Measurements from ENCODE around the gene CDH5.

The CDH5 gene

GRCh38 chr16:66437391-66437945, 71.0 kb downstream of the CDH5 start:
- H3K4me3 ChIP-seq (replicated peaks in 1 of 2; ENCODE audit: low read depth in 2 of 2, low read length in 2 of 2) = no peak overlapping the region
- no peak for DNase-seq (ENCODE audit: low read depth in 2 of 2)
- TF ChIP-seq, protein P1, sequence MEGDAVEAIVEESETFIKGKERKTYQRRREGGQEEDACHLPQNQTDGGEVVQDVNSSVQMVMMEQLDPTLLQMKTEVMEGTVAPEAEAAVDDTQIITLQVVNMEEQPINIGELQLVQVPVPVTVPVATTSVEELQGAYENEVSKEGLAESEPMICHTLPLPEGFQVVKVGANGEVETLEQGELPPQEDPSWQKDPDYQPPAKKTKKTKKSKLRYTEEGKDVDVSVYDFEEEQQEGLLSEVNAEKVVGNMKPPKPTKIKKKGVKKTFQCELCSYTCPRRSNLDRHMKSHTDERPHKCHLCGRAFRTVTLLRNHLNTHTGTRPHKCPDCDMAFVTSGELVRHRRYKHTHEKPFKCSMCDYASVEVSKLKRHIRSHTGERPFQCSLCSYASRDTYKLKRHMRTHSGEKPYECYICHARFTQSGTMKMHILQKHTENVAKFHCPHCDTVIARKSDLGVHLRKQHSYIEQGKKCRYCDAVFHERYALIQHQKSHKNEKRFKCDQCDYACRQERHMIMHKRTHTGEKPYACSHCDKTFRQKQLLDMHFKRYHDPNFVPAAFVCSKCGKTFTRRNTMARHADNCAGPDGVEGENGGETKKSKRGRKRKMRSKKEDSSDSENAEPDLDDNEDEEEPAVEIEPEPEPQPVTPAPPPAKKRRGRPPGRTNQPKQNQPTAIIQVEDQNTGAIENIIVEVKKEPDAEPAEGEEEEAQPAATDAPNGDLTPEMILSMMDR (IDR thresholded peaks at IDR 0.05; ENCODE audit: low read depth, low read length) = no peak

DNA sequence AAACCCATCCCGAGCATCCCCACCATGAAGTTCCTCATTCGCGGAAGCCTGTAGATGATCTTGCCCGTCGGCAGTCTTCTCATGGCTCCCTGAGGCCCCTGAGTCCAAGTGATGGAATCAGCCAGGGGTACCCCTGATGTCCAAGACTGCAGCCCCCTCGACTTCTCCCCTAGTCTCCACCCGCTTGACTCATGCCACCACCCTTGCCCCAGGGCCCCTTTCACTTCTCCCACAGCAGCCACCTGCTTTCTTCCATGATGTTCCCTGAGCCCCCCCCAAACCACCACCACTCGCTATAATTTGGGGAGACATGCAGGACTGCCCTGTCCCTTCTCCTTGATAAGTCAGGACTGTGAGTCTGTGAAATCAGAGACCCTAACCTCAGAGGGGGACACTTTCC, 72.0 kb downstream of the CDH5 start:
- H3K4me3 ChIP-seq (replicated peaks in 1 of 2; ENCODE audit: low read depth in 2 of 2, low read length in 2 of 2) = no peak overlapping the region
- TF ChIP-seq, protein P1 (IDR thresholded peaks at IDR 0.05; ENCODE audit: low read depth, low read length) = no peak
- no peak for DNase-seq (ENCODE audit: low read depth in 2 of 2)

DNA sequence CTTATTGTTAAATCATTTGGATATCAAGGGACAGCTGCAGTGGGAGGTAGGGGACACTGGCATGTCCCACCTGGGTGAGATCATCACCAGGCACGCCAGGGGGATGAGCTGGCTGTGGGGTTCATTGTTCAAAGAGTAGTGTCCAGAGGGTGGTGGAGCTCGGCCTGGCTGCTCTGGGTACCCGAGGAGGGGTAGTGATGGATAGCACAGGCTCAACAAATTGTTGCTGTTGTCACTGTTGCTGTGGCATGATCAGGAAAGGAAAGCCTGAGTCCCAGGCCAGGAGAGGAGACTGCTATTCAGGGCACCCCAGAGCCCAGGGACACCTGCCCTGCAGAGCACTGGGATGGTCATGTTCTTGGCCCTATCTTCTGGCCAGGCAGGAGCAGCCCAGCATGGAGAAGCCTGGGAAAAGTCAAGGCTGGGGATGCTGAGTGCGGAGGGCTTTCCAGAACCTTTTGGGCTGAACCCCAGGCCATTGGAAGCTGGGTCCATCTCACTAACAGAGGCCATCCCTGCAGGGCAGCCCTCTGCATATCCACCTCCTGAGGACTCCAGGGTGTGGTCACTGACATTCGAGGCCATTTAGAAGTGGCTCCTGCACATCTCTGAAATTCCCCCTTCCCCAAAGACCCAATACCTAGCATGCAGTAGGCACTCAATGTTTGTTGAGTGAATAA, 72.7 kb downstream of the CDH5 start:
- H3K4me3 ChIP-seq (replicated peaks in 1 of 2; ENCODE audit: low read depth in 2 of 2, low read length in 2 of 2) = no peak overlapping the region
- no peak for DNase-seq (ENCODE audit: low read depth in 2 of 2)
- TF ChIP-seq, protein P1 (IDR thresholded peaks at IDR 0.05; ENCODE audit: low read depth, low read length) = no peak

GRCh38 chr16:66440271-66440802, 73.8 kb downstream of the CDH5 start:
- DNase-seq (ENCODE audit: low read depth in 2 of 2) = no peak
- no peak overlapping the region for H3K4me3 ChIP-seq (replicated peaks in 1 of 2; ENCODE audit: low read depth in 2 of 2, low read length in 2 of 2)
- TF ChIP-seq, protein P1 (IDR thresholded peaks at IDR 0.05; ENCODE audit: low read depth, low read length) = no peak

- H3K4me3 ChIP-seq (replicated peaks in 1 of 2; ENCODE audit: low read depth in 2 of 2, low read length in 2 of 2) = no peak overlapping the region
- TF ChIP-seq, protein P1 (IDR thresholded peaks at IDR 0.05; ENCODE audit: low read depth, low read length) = no peak
- DNase-seq (ENCODE audit: low read depth in 2 of 2) = no peak
Measured at GRCh38 chr16:66440970-66441369, 74.5 kb downstream of the CDH5 start.

DNA sequence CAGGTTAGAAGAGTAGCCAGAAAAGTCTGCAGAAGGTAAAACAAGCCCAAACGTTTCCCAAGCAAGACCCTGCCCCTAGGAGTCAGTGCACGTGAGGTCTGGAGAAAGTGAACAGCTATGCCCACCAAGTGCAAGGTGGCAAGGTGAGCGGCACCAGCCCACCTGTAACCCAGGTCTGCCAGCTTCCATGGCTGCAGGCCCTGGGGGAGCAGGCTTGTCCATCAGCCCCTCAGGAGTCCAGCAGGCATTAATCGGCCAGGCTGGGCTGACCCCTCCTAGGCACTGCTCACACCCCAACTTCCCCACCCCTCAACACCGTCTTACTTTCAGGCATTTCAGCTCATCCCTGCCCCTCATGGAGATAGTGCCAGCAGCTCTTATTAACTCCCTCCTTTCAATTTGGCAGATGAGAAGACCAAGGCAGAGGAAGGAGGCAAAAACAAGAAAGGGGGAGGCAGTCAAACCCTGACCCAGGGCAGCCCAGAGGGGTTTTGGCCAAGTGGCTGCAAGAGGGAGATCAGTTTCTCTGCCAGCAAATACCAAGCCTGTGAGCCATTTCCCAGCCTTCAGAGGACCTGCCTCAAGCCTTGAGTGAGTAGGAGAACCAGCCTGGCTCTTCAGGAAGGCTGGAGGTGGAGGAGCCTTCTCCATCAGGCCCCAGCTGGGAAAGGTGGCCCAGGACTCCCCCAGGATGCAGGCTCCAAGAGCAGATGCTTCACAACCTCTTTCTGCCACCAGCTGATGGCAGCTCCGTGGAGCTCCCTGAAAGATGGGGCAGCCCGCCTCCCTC, 75.3 kb downstream of the CDH5 start:
- peak; percentile 47 to 64 for DNase-seq (ENCODE audit: low read depth in 2 of 2)
- H3K4me3 ChIP-seq (replicated peaks in 1 of 2; ENCODE audit: low read depth in 2 of 2, low read length in 2 of 2) = no peak overlapping the region
- TF ChIP-seq, protein P1 (IDR thresholded peaks at IDR 0.05; ENCODE audit: low read depth, low read length) = no peak

Measured in cardiac fibroblast (primary cell).